Cerebellar cortex (tissue), 1 donor: Measurements from ENCODE around the gene PRRG4.
"Not testable (repeated sequence)": the region's sequence is repeated elsewhere in the genome, so short reads cannot be mapped to it uniquely, and the experiment has no call there.

Experiments used
- DNase-seq: peaks from one replicate; pipeline ENCODE4 v3.0.0-alpha.2; 2015; ENCODE audit warnings: low spot score

Gene PRRG4

GRCh38 chr11:32830796-32831195 lies 1.1 kb downstream of the PRRG4 start:
- no peak for DNase-seq

- DNase-seq, result no peak
These were observed 1.5 kb downstream of the PRRG4 start for GRCh38 chr11:32831221-32831620.

- DNase-seq, result no peak
These were observed 4.2 kb downstream of the PRRG4 start for GRCh38 chr11:32833921-32834320.

GRCh38 chr11:32836946-32837345 lies 7.2 kb downstream of the PRRG4 start:
- no peak for DNase-seq

- no peak for DNase-seq
These were observed 9.0 kb downstream of the PRRG4 start for GRCh38 chr11:32838505-32839274.

GRCh38 chr11:32839308-32839707 lies 9.6 kb downstream of the PRRG4 start:
- DNase-seq, result no peak

- DNase-seq, result no peak
These were observed 10.9 kb downstream of the PRRG4 start for GRCh38 chr11:32840587-32840986.

- no peak for DNase-seq
These were observed 13.8 kb downstream of the PRRG4 start for GRCh38 chr11:32843544-32843943.

- no peak for DNase-seq
These were observed 17.8 kb downstream of the PRRG4 start for GRCh38 chr11:32847511-32847910.

GRCh38 chr11:32849761-32850160 lies 20.0 kb downstream of the PRRG4 start:
- no peak for DNase-seq

- no peak for DNase-seq
These were observed 21.5 kb downstream of the PRRG4 start for GRCh38 chr11:32851251-32851650.

GRCh38 chr11:32852207-32852606 lies 22.5 kb downstream of the PRRG4 start:
- no peak for DNase-seq

GRCh38 chr11:32855601-32856000 lies 25.9 kb downstream of the PRRG4 start:
- DNase-seq, result no peak

GRCh38 chr11:32858731-32859130 lies 29.0 kb downstream of the PRRG4 start:
- no peak for DNase-seq

GRCh38 chr11:32861850-32862577 lies 32.3 kb downstream of the PRRG4 start:
- no peak for DNase-seq

- no peak for DNase-seq
These were observed 34.8 kb downstream of the PRRG4 start for GRCh38 chr11:32864555-32864954.

GRCh38 chr11:32868752-32869151 lies 39.0 kb downstream of the PRRG4 start:
- not testable (repeated sequence) for DNase-seq

- peak; percentile 26 for DNase-seq
These were observed 40.9 kb downstream of the PRRG4 start for GRCh38 chr11:32870676-32871075.

GRCh38 chr11:32874132-32874531 lies 44.4 kb downstream of the PRRG4 start:
- no peak for DNase-seq

- no peak for DNase-seq
These were observed 51.6 kb downstream of the PRRG4 start for GRCh38 chr11:32881286-32881685.

GRCh38 chr11:32883421-32883820 lies 53.7 kb downstream of the PRRG4 start:
- no peak for DNase-seq

GRCh38 chr11:32884023-32884422 lies 54.3 kb downstream of the PRRG4 start:
- no peak for DNase-seq

GRCh38 chr11:32884770-32885384 lies 55.1 kb downstream of the PRRG4 start:
- DNase-seq, result peak; percentile 33
